ENCODE measurements around the gene KCNT2. TPM values are rescaled to one million over a fixed set of nuclear protein-coding genes. Genes with fewer than 3 reads are reported as not detected.

Gene KCNT2
- polyA plus RNA-seq, 1 experiment: 2.0 TPM

GRCh38 chr1:196312739-196313138 lies 295.5 kb downstream of the KCNT2 start:
- Histone ChIP-seq H3K4me3 (ENCODE audit: low read depth, low read length) (no peak overlapping the region), H3K27me3 (ENCODE audit: control insufficient read depth, insufficient read depth, low read length) (no peaks in the 10 kb centered on the region), H3K9me3 (ENCODE audit: control insufficient read depth, insufficient read depth, low read length) (no peaks in the 10 kb centered on the region), H3K27ac (ENCODE audit: low read depth, low read length) (no peak overlapping the region)
- no peak for TF ChIP-seq CTCF (IDR thresholded peaks at IDR 0.05; ENCODE audit: low read depth, low read length)
- ChIA-PET CTCF (interaction anchor here (1.7 to 16.0 kb wide), 2 partner anchors 165 to 348 kb away, joined by 9 to 252 read pairs; no protein-coding TSS in a partner anchor), POLR2A (no interaction called here)
- no peak for DNase-seq (ENCODE audit: low read depth, low spot score)

- Histone ChIP-seq H3K27ac (ENCODE audit: low read depth, low read length) (no peak overlapping the region), H3K9me3 (ENCODE audit: control insufficient read depth, insufficient read depth, low read length) (no peaks in the 10 kb centered on the region), H3K27me3 (ENCODE audit: control insufficient read depth, insufficient read depth, low read length) (no peaks in the 10 kb centered on the region), H3K4me3 (ENCODE audit: low read depth, low read length) (no peak overlapping the region)
- ChIA-PET POLR2A (no interaction called here), CTCF (interaction anchor here (0.5 to 16.0 kb wide), 19 partner anchors 9 to 370 kb away, joined by 3 to 252 read pairs (median 4); no protein-coding TSS in a partner anchor)
- DNase-seq (ENCODE audit: low read depth, low spot score): peak; percentile 7
- TF ChIP-seq CTCF (IDR thresholded peaks at IDR 0.05; ENCODE audit: low read depth, low read length): peak; percentile 42
Measured at GRCh38 chr1:196309386-196309785, 298.9 kb downstream of the KCNT2 start.

DNA sequence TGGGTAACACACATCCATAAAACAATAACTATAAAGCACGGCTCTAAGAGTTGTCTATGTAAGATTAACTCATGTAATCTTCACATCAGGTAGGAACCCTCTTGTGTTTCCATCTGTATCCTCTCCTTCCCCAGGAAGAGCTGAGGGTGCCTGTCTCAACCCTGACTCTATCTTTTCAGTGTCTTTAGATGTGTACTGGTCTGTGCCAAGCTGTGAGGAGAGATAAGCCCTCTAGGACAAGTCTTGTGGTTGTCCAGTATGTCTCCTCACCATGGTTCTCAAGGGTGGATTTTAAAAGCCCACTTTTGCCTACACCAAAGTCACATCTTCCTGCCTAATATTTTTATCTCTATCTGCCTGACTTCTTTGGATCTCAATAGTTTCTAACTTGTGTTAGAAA lies 300.1 kb downstream of the KCNT2 start:
- H3K4me3 ChIP-seq (ENCODE audit: low read depth, low read length): no peak overlapping the region
- no peak for TF ChIP-seq CTCF (IDR thresholded peaks at IDR 0.05; ENCODE audit: low read depth, low read length)
- POLR2A ChIA-PET: no interaction called here
- DNase-seq (ENCODE audit: low read depth, low spot score): no peak
- CTCF ChIA-PET: interaction anchor here (1.1 to 16.0 kb wide), 5 partner anchors 21 to 354 kb away, joined by 3 to 252 read pairs (median 8); no protein-coding TSS in a partner anchor
- H3K27ac ChIP-seq (ENCODE audit: low read depth, low read length): no peak overlapping the region
- H3K9me3 ChIP-seq (ENCODE audit: control insufficient read depth, insufficient read depth, low read length): no peaks in the 10 kb centered on the region
- no peaks in the 10 kb centered on the region for H3K27me3 ChIP-seq (ENCODE audit: control insufficient read depth, insufficient read depth, low read length)

DNA sequence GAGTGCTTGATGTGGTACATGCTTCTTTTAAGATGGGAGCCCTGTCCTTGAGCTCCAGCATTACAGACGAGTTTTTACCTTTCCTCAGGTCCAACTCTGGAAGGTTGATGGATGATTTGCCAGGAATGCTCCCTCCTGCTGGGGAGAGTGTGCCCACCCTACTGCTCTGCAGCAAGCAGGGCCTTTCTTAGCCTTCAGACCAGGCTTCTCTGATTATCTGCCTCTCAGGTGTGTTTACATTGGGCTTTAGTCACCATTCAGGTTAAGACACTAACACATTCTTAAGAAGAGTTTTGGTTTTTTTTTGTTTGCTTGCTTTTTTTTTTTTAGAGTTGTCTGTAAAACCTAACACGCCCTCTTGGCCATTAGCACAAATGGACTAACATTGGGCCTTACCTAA lies 301.8 kb downstream of the KCNT2 start:
- Histone ChIP-seq H3K9me3 (ENCODE audit: control insufficient read depth, insufficient read depth, low read length) (no peaks in the 10 kb centered on the region), H3K27ac (ENCODE audit: low read depth, low read length) (no peak overlapping the region), H3K4me3 (ENCODE audit: low read depth, low read length) (no peak overlapping the region), H3K27me3 (ENCODE audit: control insufficient read depth, insufficient read depth, low read length) (no peaks in the 10 kb centered on the region)
- POLR2A ChIA-PET: no interaction called here
- CTCF ChIA-PET: interaction anchor here (0.7 to 16.0 kb wide), 4 partner anchors 10 to 159 kb away, joined by 3 to 252 read pairs (median 9); no protein-coding TSS in a partner anchor
- DNase-seq (ENCODE audit: low read depth, low spot score): no peak
- no peak for TF ChIP-seq CTCF (IDR thresholded peaks at IDR 0.05; ENCODE audit: low read depth, low read length)

DNA sequence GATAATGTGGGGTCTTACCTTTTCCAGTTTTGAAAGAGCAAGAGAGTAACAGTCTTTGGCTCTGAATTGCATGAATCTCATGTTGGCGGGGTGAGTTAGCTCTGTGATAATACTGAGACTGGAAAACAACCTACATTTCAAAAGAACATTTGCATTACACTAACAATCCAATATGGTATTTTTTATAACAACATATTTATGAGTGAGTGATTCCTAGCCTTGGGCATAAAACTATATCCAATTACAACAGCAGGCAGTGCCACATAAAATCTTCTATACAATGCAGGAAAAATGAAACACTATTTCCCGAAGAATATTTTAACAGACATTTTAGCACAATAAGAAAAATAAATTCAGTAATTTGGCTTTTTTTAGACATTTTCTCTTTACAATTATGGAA lies 303.0 kb downstream of the KCNT2 start:
- no peak overlapping the region for H3K4me3 ChIP-seq (ENCODE audit: low read depth, low read length)
- H3K27me3 ChIP-seq (ENCODE audit: control insufficient read depth, insufficient read depth, low read length): no peaks in the 10 kb centered on the region
- H3K27ac ChIP-seq (ENCODE audit: low read depth, low read length): no peak overlapping the region
- no peak for DNase-seq (ENCODE audit: low read depth, low spot score)
- H3K9me3 ChIP-seq (ENCODE audit: control insufficient read depth, insufficient read depth, low read length): no peaks in the 10 kb centered on the region
- no peak for TF ChIP-seq CTCF (IDR thresholded peaks at IDR 0.05; ENCODE audit: low read depth, low read length)
- ChIA-PET POLR2A (no interaction called here), CTCF (interaction anchor here (2.2 to 16.0 kb wide), 2 partner anchors 12 to 157 kb away, joined by 13 to 252 read pairs; no protein-coding TSS in a partner anchor)
